Brain microvascular endothelial cell (primary cell): ENCODE results near the gene L3MBTL1.

Experiments used
- DNase-seq: peaks from one replicate; pipeline ENCODE4 v3.0.0-alpha.2; 2020
- H3K27ac ChIP-seq: fragments of 250-450 bp; sonication (Bioruptor Pico); 2 replicates; pipeline ENCODE4 v1.5.1; 2020; ENCODE audit warnings: mild to moderate bottlenecking, moderate library complexity
- H3K27me3 ChIP-seq: fragments of 250-450 bp; sonication (Bioruptor Pico); replicated peaks from 2 replicates; pipeline ENCODE4 v1.5.1; 2020; ENCODE audit warnings: mild to moderate bottlenecking
- H3K36me3 ChIP-seq: fragments of 250-450 bp; sonication (Bioruptor Pico); replicated peaks from 2 replicates; pipeline ENCODE4 v1.5.1; 2020; ENCODE audit warnings: mild to moderate bottlenecking
- H3K4me3 ChIP-seq: 2 replicates; pipeline ENCODE4 v1.5.1; 2011; ENCODE audit warnings: low read depth, mild to moderate bottlenecking, control low read depth, low read length, moderate library complexity
- in situ Hi-C: cut with HindIII; loops from 2 replicates; pipeline ENCODE4 v1.10.0; 2017; ENCODE audit warnings: low sequenced_read_pairs, low pct_ligation_motif_present
- TF ChIP-seq, protein P1 (sequence below): IDR thresholded peaks from 2 replicates; pipeline ENCODE4 v1.5.1; 2011; ENCODE audit warnings: low read depth, mild to moderate bottlenecking, moderate library complexity, low read length, control low read depth, inconsistent platforms; ENCODE audit errors: missing control alignments

The L3MBTL1 gene

DNA sequence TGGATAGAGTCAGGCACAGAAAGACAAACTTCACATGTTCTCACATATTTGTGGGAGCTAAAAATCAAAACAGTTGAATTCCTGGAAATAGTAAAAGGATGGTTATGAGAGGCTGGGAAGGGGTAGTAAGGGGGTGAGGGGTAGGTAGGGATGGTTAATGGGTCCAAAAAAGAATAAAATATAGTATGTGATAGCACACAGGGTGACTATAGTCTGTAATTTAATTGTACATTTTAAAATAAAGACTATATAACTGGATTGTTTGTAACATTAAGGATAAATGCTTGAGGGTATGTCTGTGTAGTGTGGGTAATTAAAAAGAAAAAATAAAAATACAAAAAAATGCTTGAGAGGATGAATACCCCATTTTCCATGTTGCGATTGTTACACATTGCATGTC, 39.9 kb upstream of the L3MBTL1 start:
- peaks cover 55% of the 10 kb centered on the region for H3K36me3 ChIP-seq
- no peak for DNase-seq
- H3K27ac ChIP-seq, result no peak overlapping the region
- H3K4me3 ChIP-seq, result no peak overlapping the region
- TF ChIP-seq, protein P1, sequence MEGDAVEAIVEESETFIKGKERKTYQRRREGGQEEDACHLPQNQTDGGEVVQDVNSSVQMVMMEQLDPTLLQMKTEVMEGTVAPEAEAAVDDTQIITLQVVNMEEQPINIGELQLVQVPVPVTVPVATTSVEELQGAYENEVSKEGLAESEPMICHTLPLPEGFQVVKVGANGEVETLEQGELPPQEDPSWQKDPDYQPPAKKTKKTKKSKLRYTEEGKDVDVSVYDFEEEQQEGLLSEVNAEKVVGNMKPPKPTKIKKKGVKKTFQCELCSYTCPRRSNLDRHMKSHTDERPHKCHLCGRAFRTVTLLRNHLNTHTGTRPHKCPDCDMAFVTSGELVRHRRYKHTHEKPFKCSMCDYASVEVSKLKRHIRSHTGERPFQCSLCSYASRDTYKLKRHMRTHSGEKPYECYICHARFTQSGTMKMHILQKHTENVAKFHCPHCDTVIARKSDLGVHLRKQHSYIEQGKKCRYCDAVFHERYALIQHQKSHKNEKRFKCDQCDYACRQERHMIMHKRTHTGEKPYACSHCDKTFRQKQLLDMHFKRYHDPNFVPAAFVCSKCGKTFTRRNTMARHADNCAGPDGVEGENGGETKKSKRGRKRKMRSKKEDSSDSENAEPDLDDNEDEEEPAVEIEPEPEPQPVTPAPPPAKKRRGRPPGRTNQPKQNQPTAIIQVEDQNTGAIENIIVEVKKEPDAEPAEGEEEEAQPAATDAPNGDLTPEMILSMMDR, result no peak
- in situ Hi-C loops, result no loop called here
- H3K27me3 ChIP-seq, result no peaks in the 10 kb centered on the region

DNA sequence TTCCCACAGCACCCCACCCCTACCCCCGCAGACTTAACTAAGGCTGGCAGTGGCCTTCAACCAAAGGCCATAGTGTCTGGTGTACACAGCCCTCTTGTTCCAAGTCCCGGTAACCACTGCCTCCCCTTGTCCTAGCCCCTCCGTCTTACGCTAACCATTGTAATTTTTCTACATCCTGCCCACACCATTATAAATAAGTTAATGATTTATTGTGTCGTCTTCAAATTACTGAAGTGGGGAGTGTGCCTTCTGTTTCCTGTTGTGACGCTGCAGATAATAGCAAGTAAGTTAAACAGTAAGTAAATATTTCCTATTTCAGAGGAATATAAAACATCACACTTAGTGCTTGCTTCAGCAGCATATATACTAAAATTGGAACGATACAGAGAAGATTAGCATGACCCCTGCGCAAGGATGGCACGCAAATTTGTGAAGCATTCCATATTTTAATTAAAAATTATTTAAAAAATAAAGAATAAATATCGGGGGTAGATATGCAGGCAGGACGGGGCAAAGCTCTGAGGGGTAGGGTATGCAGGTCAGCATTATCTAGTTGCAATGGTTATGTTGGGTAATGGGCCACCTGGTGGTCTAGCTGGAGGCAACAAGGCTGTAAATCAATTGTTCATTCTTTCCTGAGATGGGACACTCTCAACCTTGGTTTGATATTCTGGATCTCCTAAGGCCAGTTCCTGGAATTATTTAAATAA, 34.7 kb upstream of the L3MBTL1 start:
- Histone ChIP-seq H3K4me3 (no peak overlapping the region), H3K36me3 (peaks cover 9% of the 10 kb centered on the region), H3K27ac (no peak overlapping the region), H3K27me3 (no peaks in the 10 kb centered on the region)
- in situ Hi-C loops, result no loop called here
- DNase-seq, result no peak
- TF ChIP-seq, protein P1, result no peak

DNA sequence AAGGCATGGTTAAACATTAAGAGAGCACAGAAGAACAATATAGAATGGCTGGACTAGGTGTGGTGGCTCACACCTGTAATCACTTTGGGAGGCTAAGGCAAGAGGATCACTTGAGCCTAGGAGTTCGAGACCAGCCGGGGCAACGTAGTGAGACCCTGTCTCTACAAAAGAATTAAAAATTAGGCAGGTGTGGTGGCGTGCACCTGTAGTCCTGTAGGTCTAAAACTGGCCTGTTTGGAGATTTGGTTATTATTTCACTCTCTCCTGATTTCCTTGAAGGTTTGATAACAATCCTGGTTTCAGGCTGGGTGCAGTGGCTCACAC, 34.2 kb upstream of the L3MBTL1 start:
- Histone ChIP-seq H3K4me3 (no peak overlapping the region), H3K27me3 (no peaks in the 10 kb centered on the region), H3K36me3 (peaks cover 9% of the 10 kb centered on the region), H3K27ac (no peak overlapping the region)
- TF ChIP-seq, protein P1, result no peak
- no peak for DNase-seq
- in situ Hi-C loops, result no loop called here

DNA sequence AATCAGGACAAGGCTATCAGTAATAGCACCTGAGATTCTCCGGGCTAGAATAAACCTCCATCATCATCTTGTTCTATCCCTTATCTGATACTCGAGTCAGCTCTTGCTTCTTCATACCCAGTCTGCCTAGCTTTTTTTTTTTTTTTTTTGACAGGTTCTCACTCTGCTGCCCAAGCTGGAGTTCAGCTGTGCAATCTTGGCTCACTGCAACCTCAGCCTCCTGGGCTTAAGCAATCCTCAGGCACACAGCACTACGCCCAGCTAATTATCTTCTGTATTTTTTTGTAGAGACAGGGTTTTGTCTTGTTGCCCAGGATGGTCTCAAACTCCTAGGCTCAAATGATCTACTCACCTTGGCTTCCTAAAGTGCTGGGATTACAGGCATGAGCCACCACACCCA, 30.3 kb upstream of the L3MBTL1 start:
- no peak for DNase-seq
- Histone ChIP-seq H3K36me3 (no peaks in the 10 kb centered on the region), H3K27ac (no peak overlapping the region), H3K27me3 (no peaks in the 10 kb centered on the region), H3K4me3 (no peak overlapping the region)
- in situ Hi-C loops, result no loop called here
- TF ChIP-seq, protein P1, result no peak

DNA sequence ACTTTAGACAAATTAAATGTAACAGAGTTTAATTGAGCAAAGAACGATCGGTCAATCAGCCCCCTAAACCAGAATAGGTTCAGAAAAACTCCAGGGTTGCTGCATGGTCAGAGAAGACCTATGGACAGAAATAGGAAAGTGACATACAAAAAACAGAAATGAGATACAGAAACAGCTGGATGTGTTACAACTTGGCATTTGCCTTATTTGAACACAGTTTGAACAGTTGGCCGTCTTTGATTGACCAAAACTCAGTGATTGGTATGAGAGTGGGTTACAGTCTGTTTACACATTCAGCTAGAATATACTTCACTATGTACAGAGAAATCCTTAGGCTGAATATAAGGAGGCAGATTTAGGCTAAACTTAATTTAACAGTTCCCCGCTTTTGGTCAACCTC, 29.9 kb upstream of the L3MBTL1 start:
- TF ChIP-seq, protein P1, result no peak
- no peaks in the 10 kb centered on the region for H3K36me3 ChIP-seq
- in situ Hi-C loops, result no loop called here
- H3K4me3 ChIP-seq, result no peak overlapping the region
- no peak overlapping the region for H3K27ac ChIP-seq
- no peak for DNase-seq
- no peaks in the 10 kb centered on the region for H3K27me3 ChIP-seq

DNA sequence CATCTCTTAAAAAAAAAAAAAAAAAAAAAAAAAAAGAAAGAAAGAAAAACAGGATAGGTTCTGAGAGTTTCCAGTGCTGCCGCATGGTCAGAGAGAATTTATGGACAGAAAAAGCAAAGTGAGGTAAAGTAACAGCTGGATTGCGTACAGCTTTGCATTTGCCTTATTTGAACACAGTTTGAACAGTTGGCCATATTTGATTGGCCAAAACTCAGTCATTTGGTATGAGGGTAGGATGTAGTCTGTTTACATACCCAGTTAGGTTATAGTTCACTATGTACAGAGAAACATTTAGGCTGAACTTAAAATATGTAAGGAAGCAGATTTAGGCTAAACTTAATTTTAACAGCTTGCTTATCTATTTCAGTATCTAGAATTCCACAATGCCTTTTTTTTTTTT, 17.5 kb upstream of the L3MBTL1 start:
- DNase-seq, result no peak
- Histone ChIP-seq H3K27ac (no peak overlapping the region), H3K4me3 (no peak overlapping the region), H3K27me3 (no peaks in the 10 kb centered on the region), H3K36me3 (no peaks in the 10 kb centered on the region)
- TF ChIP-seq, protein P1, result no peak
- in situ Hi-C loops, result no loop called here
